ENCODE results near the gene SNAP47. TPM values are rescaled to one million over a fixed set of nuclear protein-coding genes. Genes with fewer than 3 reads are reported as not detected.

Gene SNAP47
- total RNA-seq, 4 donors from 2014 or later = 24.1 to 49.0 (median 38.4) TPM

GRCh38 chr1:227798078-227798802 lies 63.0 kb downstream of the SNAP47 start:
- no peak for TF ChIP-seq POLR2A (IDR thresholded peaks at IDR 0.05)
- TF ChIP-seq EP300 (IDR thresholded peaks at IDR 0.05; ENCODE audit: low read depth) = no peak
- no peak for TF ChIP-seq POLR2AphosphoS5 (IDR thresholded peaks at IDR 0.05)
- TF ChIP-seq, protein P1, sequence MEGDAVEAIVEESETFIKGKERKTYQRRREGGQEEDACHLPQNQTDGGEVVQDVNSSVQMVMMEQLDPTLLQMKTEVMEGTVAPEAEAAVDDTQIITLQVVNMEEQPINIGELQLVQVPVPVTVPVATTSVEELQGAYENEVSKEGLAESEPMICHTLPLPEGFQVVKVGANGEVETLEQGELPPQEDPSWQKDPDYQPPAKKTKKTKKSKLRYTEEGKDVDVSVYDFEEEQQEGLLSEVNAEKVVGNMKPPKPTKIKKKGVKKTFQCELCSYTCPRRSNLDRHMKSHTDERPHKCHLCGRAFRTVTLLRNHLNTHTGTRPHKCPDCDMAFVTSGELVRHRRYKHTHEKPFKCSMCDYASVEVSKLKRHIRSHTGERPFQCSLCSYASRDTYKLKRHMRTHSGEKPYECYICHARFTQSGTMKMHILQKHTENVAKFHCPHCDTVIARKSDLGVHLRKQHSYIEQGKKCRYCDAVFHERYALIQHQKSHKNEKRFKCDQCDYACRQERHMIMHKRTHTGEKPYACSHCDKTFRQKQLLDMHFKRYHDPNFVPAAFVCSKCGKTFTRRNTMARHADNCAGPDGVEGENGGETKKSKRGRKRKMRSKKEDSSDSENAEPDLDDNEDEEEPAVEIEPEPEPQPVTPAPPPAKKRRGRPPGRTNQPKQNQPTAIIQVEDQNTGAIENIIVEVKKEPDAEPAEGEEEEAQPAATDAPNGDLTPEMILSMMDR (IDR thresholded peaks at IDR 0.05) = no peak
- no peak overlapping the region for H3K27ac ChIP-seq
- no peaks in the 10 kb centered on the region for H3K36me3 ChIP-seq
- intact Hi-C loops (cut with DNase I; ENCODE audit: low total_unique reads) = loop anchor here (10.0 kb wide), 1 partner anchor 87 kb away; no protein-coding TSS in a partner anchor
- in situ Hi-C loops (cut with MboI; ENCODE audit: low pct_ligation_motif_present in 1 of 4, low pct_unique_long_range_greater_than_20kb in 1 of 4, low sequenced_read_pairs in 3 of 4) = no loop called here
- H3K4me3 ChIP-seq = no peak overlapping the region
- no peak for DNase-seq
- H3K9me3 ChIP-seq = no peaks in the 10 kb centered on the region
- peaks cover 4% of the 10 kb centered on the region for H3K27me3 ChIP-seq
- peaks cover 0 to 11% (median 8%) of the 10 kb centered on the region in 4 donors for H3K4me1 ChIP-seq
- WGBS, 2 donors (ENCODE audit: low coverage in 1 of 2) = 73 to 77% methylated on average over 3 to 16 of the region's 16 CpGs

- DNase-seq = no peak
- no peak for TF ChIP-seq POLR2A (IDR thresholded peaks at IDR 0.05)
- TF ChIP-seq, protein P1 (IDR thresholded peaks at IDR 0.05) = no peak
- no peak for TF ChIP-seq POLR2AphosphoS5 (IDR thresholded peaks at IDR 0.05)
- no peak for TF ChIP-seq EP300 (IDR thresholded peaks at IDR 0.05; ENCODE audit: low read depth)
- 60 to 75% methylated on average over 1 of the region's 1 CpG for WGBS, 2 donors (ENCODE audit: low coverage in 1 of 2)
- no peaks in the 10 kb centered on the region for H3K9me3 ChIP-seq
- H3K4me1 ChIP-seq = peaks cover 0 to 3% (median 3%) of the 10 kb centered on the region in 4 donors
- no peak overlapping the region for H3K27ac ChIP-seq
- H3K4me3 ChIP-seq = no peak overlapping the region
- H3K36me3 ChIP-seq = no peaks in the 10 kb centered on the region
- in situ Hi-C loops (cut with MboI; ENCODE audit: low pct_ligation_motif_present in 1 of 4, low pct_unique_long_range_greater_than_20kb in 1 of 4, low sequenced_read_pairs in 3 of 4) = no loop called here
- peaks cover 11% of the 10 kb centered on the region for H3K27me3 ChIP-seq
- intact Hi-C loops (cut with DNase I; ENCODE audit: low total_unique reads) = loop anchor here (10.0 kb wide), 1 partner anchor 85 kb away; no protein-coding TSS in a partner anchor
Observed at GRCh38 chr1:227799756-227800155, 64.5 kb downstream of the SNAP47 start.

GRCh38 chr1:227803933-227804332 lies 68.7 kb downstream of the SNAP47 start:
- H3K4me1 ChIP-seq = no peaks in the 10 kb centered on the region
- DNase-seq = no peak
- no peaks in the 10 kb centered on the region for H3K9me3 ChIP-seq
- peaks cover 11% of the 10 kb centered on the region for H3K27me3 ChIP-seq
- TF ChIP-seq POLR2A (IDR thresholded peaks at IDR 0.05) (no peak), POLR2AphosphoS5 (IDR thresholded peaks at IDR 0.05) (no peak), EP300 (IDR thresholded peaks at IDR 0.05; ENCODE audit: low read depth) (no peak)
- TF ChIP-seq, protein P1 (IDR thresholded peaks at IDR 0.05) = no peak
- no peak overlapping the region for H3K4me3 ChIP-seq
- intact Hi-C loops (cut with DNase I; ENCODE audit: low total_unique reads) (no loop called here), in situ Hi-C loops (cut with MboI; ENCODE audit: low pct_ligation_motif_present in 1 of 4, low pct_unique_long_range_greater_than_20kb in 1 of 4, low sequenced_read_pairs in 3 of 4) (no loop called here)
- H3K36me3 ChIP-seq = no peaks in the 10 kb centered on the region
- H3K27ac ChIP-seq = no peak overlapping the region

DNA sequence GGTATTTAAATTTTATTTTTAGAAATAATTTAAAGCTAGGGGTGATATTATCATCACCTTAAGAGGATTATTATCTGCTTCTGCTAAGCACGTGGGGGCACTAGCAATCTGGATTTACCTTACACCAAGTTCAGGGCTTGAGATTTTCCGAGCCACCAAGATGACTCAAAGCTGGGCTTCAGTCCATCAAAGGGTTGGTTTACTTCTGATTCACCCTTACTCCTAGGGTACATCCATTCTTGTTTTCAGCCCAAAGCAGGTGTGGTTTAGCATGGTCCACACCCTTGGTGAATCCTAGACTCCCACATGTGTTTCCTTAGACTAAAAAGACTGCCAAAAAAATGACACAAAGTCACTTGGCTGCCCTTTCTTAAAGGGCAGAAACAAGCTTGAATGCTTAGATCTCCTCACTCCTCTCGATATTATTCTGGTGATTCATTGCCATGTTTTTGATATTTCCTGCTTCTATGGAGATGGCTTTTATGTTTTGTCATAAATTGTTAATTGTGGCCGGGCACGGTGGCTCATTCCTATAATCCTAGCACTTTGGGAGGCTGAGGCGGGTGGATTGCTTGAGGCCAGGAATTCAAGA lies 70.5 kb downstream of the SNAP47 start:
- H3K36me3 ChIP-seq = no peaks in the 10 kb centered on the region
- H3K4me1 ChIP-seq = no peaks in the 10 kb centered on the region
- TF ChIP-seq POLR2A (IDR thresholded peaks at IDR 0.05) (no peak), EP300 (IDR thresholded peaks at IDR 0.05; ENCODE audit: low read depth) (no peak), POLR2AphosphoS5 (IDR thresholded peaks at IDR 0.05) (no peak)
- TF ChIP-seq, protein P1 (IDR thresholded peaks at IDR 0.05) = no peak
- no peak for DNase-seq
- in situ Hi-C loops (cut with MboI; ENCODE audit: low pct_ligation_motif_present in 1 of 4, low pct_unique_long_range_greater_than_20kb in 1 of 4, low sequenced_read_pairs in 3 of 4) (no loop called here), intact Hi-C loops (cut with DNase I; ENCODE audit: low total_unique reads) (no loop called here)
- WGBS, 2 donors (ENCODE audit: low coverage in 1 of 2) = 33 to 65% methylated on average over 3 to 6 of the region's 6 CpGs
- H3K9me3 ChIP-seq = no peaks in the 10 kb centered on the region
- H3K27me3 ChIP-seq = peaks cover 11% of the 10 kb centered on the region
- no peak overlapping the region for H3K4me3 ChIP-seq
- H3K27ac ChIP-seq = no peak overlapping the region
